Lower leg skin (tissue), 4 donors: ENCODE data around the gene GREB1. TPM values are rescaled to one million over a fixed set of nuclear protein-coding genes. Genes with fewer than 3 reads are reported as not detected.

ENCODE experiments used
- DNase-seq, 2 donors: peaks; one replicate each; pipeline ENCODE4 v3.0.0-alpha.2; 2019; ENCODE audit warnings: low spot score in 2 of 2
- H3K4me3 ChIP-seq: fragments of 200-600 bp; sonication (generic); 2 replicates; pipeline ENCODE4 v1.5.1; 2017; ENCODE audit warnings: mild to moderate bottlenecking, low read depth; ENCODE audit not compliant: poor library complexity, severe bottlenecking
- CTCF ChIP-seq, 3 donors: fragments of 450-650 bp; IDR thresholded peaks; one replicate each; pipeline ENCODE4 v1.5.1; 2016; ENCODE audit warnings: antibody characterized with exemption in 3 of 3, mild to moderate bottlenecking in 3 of 3, moderate library complexity in 2 of 3
- POLR2A ChIP-seq, 2 donors: fragments of 450-650 bp; IDR thresholded peaks; one replicate each; pipeline ENCODE4 v1.6.1; 2016 to 2017; ENCODE audit warnings: antibody characterized with exemption in 2 of 2, mild to moderate bottlenecking in 1 of 2, moderate library complexity in 1 of 2
- WGBS, 2 donors: methylation state at CpG; one replicate each; pipeline ENCODE4 v1.1.5; 2018; 5-methylcytosine and 5-hydroxymethylcytosine counted together
- intact Hi-C: fragments of 100-400 bp; cut with DNase I; formaldehyde crosslinking; loops from one replicate; pipeline ENCODE4 v1.15.0; 2023; ENCODE audit warnings: low total_unique reads
- total RNA-seq, 4 donors: library from RNA; depleted of rRNA; stranded (reverse); fragments of >200 nt; gene quantifications; one replicate each; pipeline ENCODE4 v1.1.0, GENCODE V29; 2016

GREB1 gene
- total RNA-seq, 4 donors from 2014 or later = 2.4 to 12.2 (median 4.0) TPM

- no peak overlapping the region for H3K4me3 ChIP-seq
- DNase-seq = no peak
- intact Hi-C loops = no loop called here
- TF ChIP-seq POLR2A (IDR thresholded peaks at IDR 0.05) (no peak), CTCF (IDR thresholded peaks at IDR 0.05) (no peak)
- 80% methylated on average over 11 of the region's 11 CpGs for WGBS, 2 donors
Measured at GRCh38 chr2:11505652-11506610, 27.9 kb upstream of the GREB1 start.

- WGBS, 2 donors = 56 to 60% methylated on average over 3 of the region's 3 CpGs
- intact Hi-C loops = no loop called here
- H3K4me3 ChIP-seq = no peak overlapping the region
- DNase-seq = no peak
- no peak for TF ChIP-seq CTCF (IDR thresholded peaks at IDR 0.05)
- TF ChIP-seq POLR2A (IDR thresholded peaks at IDR 0.05) = no peak
Measured at GRCh38 chr2:11506611-11506969, 27.3 kb upstream of the GREB1 start.

GRCh38 chr2:11507517-11507916, 26.3 kb upstream of the GREB1 start:
- WGBS, 2 donors = 73 to 77% methylated on average over 2 of the region's 2 CpGs
- intact Hi-C loops = no loop called here
- DNase-seq = no peak
- no peak for TF ChIP-seq POLR2A (IDR thresholded peaks at IDR 0.05)
- TF ChIP-seq CTCF (IDR thresholded peaks at IDR 0.05) = no peak
- no peak overlapping the region for H3K4me3 ChIP-seq

GRCh38 chr2:11508279-11508678, 25.6 kb upstream of the GREB1 start:
- no peak overlapping the region for H3K4me3 ChIP-seq
- intact Hi-C loops = no loop called here
- DNase-seq = no peak
- WGBS, 2 donors = 57 to 61% methylated on average over 8 of the region's 8 CpGs
- no peak for TF ChIP-seq POLR2A (IDR thresholded peaks at IDR 0.05)
- TF ChIP-seq CTCF (IDR thresholded peaks at IDR 0.05) = no peak

GRCh38 chr2:11509657-11510360, 24.0 kb upstream of the GREB1 start:
- WGBS, 2 donors = 84 to 88% methylated on average over 3 of the region's 3 CpGs
- no peak for DNase-seq
- TF ChIP-seq CTCF (IDR thresholded peaks at IDR 0.05) (no peak), POLR2A (IDR thresholded peaks at IDR 0.05) (no peak)
- intact Hi-C loops = no loop called here
- no peak overlapping the region for H3K4me3 ChIP-seq
